Stomach (tissue), 4 donors: ENCODE results near the gene F10.

Experiments used
- CTCF ChIP-seq, 7 experiments: fragments of 450-650 bp in 4 of 7; fragments of 200-600 bp in 3 of 7; sonication (generic) in 3 of 7; IDR thresholded peaks; one replicate each; pipeline ENCODE4 v1.5.1; 2016 to 2019; ENCODE audit warnings: antibody characterized with exemption in 7 of 7, control low read depth in 2 of 7, mild to moderate bottlenecking in 1 of 7
- POLR2AphosphoS5 ChIP-seq, 3 donors: sonication (generic); formaldehyde crosslinking; IDR thresholded peaks; one replicate each; pipeline ENCODE4 v1.6.1; 2016; ENCODE audit warnings: antibody characterized with exemption in 3 of 3

- TF ChIP-seq POLR2AphosphoS5 (IDR thresholded peaks at IDR 0.05): no peak
- no peak for TF ChIP-seq CTCF (IDR thresholded peaks at IDR 0.05)
These were observed 30.5 kb upstream of the F10 start for GRCh38 chr13:113091891-113092775.
